ENCODE data around the gene OSGEPL1.
A peak's percentile ranks its signal among the peaks of the same experiment; 100 is the strongest.

OSGEPL1 gene

GRCh38 chr2:189762551-189763298 lies at the start of gene OSGEPL1:
Gene OSGEPL1 (minus strand): TSS chr2:189762792. CDS start chr2:189761640, 1,152 bp downstream.
- peak; percentile 60 for TF ChIP-seq CTCF (IDR thresholded peaks at IDR 0.05; ENCODE audit: control insufficient read depth, insufficient read depth, low read depth, low read length, missing control alignments)
- DNase-seq (ENCODE audit: low read depth), result peak; percentile 57

GRCh38 chr2:189803431-189803830 lies 40.8 kb upstream of the OSGEPL1 start:
- TF ChIP-seq CTCF (IDR thresholded peaks at IDR 0.05; ENCODE audit: control insufficient read depth, insufficient read depth, low read depth, low read length, missing control alignments), result no peak

More at GRCh38 chr2:189762551-189763298, at the start of gene OSGEPL1:
- peak within 1 kb of the TSS; percentile 77 for H3K4me3 ChIP-seq (ENCODE audit: control insufficient read depth, low read depth, low read length)

GRCh38 chr2:189802396-189802912 lies 39.9 kb upstream of the OSGEPL1 start:
- no peak for TF ChIP-seq CTCF (IDR thresholded peaks at IDR 0.05; ENCODE audit: control insufficient read depth, insufficient read depth, low read depth, low read length, missing control alignments)
- no peak for DNase-seq (ENCODE audit: low read depth)
- no peak overlapping the region for H3K4me3 ChIP-seq (ENCODE audit: control insufficient read depth, low read depth, low read length)

More at GRCh38 chr2:189803431-189803830, 40.8 kb upstream of the OSGEPL1 start:
- no peak for DNase-seq (ENCODE audit: low read depth)
- H3K4me3 ChIP-seq (ENCODE audit: control insufficient read depth, low read depth, low read length), result no peak overlapping the region

GRCh38 chr2:189799531-189799930 lies 36.9 kb upstream of the OSGEPL1 start:
- no peak for TF ChIP-seq CTCF (IDR thresholded peaks at IDR 0.05; ENCODE audit: control insufficient read depth, insufficient read depth, low read depth, low read length, missing control alignments)
- DNase-seq (ENCODE audit: low read depth), result no peak
- no peak overlapping the region for H3K4me3 ChIP-seq (ENCODE audit: control insufficient read depth, low read depth, low read length)

- no peak overlapping the region for H3K4me3 ChIP-seq (ENCODE audit: control insufficient read depth, low read depth, low read length)
- DNase-seq (ENCODE audit: low read depth), result no peak
- TF ChIP-seq CTCF (IDR thresholded peaks at IDR 0.05; ENCODE audit: control insufficient read depth, insufficient read depth, low read depth, low read length, missing control alignments), result no peak
Measured at GRCh38 chr2:189799030-189799331, 36.4 kb upstream of the OSGEPL1 start.

GRCh38 chr2:189798312-189799029 lies 35.9 kb upstream of the OSGEPL1 start:
- DNase-seq (ENCODE audit: low read depth), result peak; percentile 44
- H3K4me3 ChIP-seq (ENCODE audit: control insufficient read depth, low read depth, low read length), result no peak overlapping the region
- TF ChIP-seq CTCF (IDR thresholded peaks at IDR 0.05; ENCODE audit: control insufficient read depth, insufficient read depth, low read depth, low read length, missing control alignments), result peak; percentile 42

Data from AG09309 (cell line).